Measurements from ENCODE around the gene TTI1.

TTI1 gene

GRCh38 chr20:37992802-37993409 is 40.4 kb downstream of the TTI1 start:
- TF ChIP-seq ZNF274 (IDR thresholded peaks at IDR 0.05; ENCODE audit: low read depth, low read length) = no peak

GRCh38 chr20:37991908-37992307 is 41.3 kb downstream of the TTI1 start:
- TF ChIP-seq ZNF274 (IDR thresholded peaks at IDR 0.05; ENCODE audit: low read depth, low read length) = no peak
- H3K4me3 ChIP-seq (ENCODE audit: low read length) = no peak overlapping the region

More at GRCh38 chr20:37992802-37993409, 40.4 kb downstream of the TTI1 start:
- no peak overlapping the region for H3K4me3 ChIP-seq (ENCODE audit: low read length)

GRCh38 chr20:37991157-37991866 is 41.9 kb downstream of the TTI1 start:
- no peak overlapping the region; the same call in 1 of the 2 replicates for H3K4me3 ChIP-seq (ENCODE audit: low read length)
- no peak for TF ChIP-seq ZNF274 (IDR thresholded peaks at IDR 0.05; ENCODE audit: low read depth, low read length)

DNA sequence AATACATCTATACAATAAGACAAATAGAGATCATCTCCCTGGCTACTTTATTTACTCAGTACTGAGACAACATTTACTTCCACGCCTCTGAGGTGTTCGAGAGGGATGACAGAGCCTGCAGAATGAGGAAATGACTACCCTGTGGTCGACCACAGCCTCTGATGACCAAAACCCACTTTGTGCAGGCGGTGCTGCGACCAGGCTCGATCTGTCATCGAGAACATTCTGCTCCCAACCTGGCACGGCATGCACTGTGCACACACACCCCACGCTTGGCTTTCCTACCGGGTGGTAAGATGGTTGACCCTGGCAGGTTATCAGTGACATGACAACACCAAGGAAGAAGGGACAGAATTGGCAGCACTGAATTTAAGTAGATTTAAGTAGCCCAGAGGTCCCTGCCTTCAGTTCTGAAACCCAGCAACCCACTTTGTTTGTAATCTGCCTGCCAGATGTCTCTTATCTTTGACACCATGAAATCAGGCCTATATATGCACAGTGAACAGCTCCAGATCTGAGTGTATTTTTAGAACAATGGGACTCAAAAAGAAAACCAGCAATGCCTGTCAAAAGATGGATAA is 42.6 kb downstream of the TTI1 start:
- no peak for TF ChIP-seq ZNF274 (IDR thresholded peaks at IDR 0.05; ENCODE audit: low read depth, low read length)

GRCh38 chr20:37989601-37990295 is 43.5 kb downstream of the TTI1 start:
- no peak for TF ChIP-seq ZNF274 (IDR thresholded peaks at IDR 0.05; ENCODE audit: low read depth, low read length)
- H3K4me3 ChIP-seq (ENCODE audit: low read length) = no peak overlapping the region

More for the DNA sequence above, 42.6 kb downstream of the TTI1 start:
- no peak overlapping the region; the same call in 1 of the 2 replicates for H3K4me3 ChIP-seq (ENCODE audit: low read length)

GRCh38 chr20:37988306-37988954 is 44.8 kb downstream of the TTI1 start:
- TF ChIP-seq ZNF274 (IDR thresholded peaks at IDR 0.05; ENCODE audit: low read depth, low read length) = no peak

DNA sequence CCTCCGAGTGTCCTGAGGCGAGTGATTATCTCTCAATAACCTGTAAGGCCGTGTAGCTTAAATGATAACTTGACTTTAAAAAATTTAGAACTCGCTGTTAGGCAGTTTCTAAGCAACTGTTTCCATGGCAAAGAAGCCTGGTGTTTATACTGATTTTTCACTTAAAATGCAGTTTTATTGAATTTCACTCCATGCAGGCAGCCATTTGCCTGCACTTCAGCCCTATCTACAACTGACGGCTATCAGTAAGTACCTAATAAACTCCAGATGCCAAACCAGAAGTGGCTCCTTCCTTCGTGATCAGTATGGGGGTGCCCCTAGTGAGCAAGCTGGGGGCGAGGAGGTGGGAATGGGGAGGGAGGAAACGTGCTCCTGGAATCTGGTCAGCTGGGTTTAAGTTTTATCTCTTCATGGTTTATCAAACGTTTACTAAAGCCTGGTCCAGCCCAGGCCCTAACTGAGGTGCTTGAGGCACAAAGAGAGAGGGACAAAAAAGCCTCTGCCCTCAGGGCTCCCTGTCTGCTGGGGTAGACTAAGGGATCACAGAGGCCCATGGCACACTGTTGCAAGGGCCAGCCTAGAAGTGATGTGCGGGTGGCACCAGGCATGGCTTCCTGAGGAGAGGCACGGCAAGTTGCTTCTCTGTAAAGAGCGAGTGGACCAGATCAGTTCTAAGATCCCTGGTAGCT is 45.5 kb downstream of the TTI1 start:
- TF ChIP-seq ZNF274 (IDR thresholded peaks at IDR 0.05; ENCODE audit: low read depth, low read length) = no peak
- no peak overlapping the region for H3K4me3 ChIP-seq (ENCODE audit: low read length)

More at GRCh38 chr20:37988306-37988954, 44.8 kb downstream of the TTI1 start:
- no peak overlapping the region for H3K4me3 ChIP-seq (ENCODE audit: low read length)

GRCh38 chr20:37986873-37987601 is 46.2 kb downstream of the TTI1 start:
- TF ChIP-seq ZNF274 (IDR thresholded peaks at IDR 0.05; ENCODE audit: low read depth, low read length) = no peak
- H3K4me3 ChIP-seq (ENCODE audit: low read length) = no peak overlapping the region

GRCh38 chr20:37986044-37986858 is 47.0 kb downstream of the TTI1 start:
- TF ChIP-seq ZNF274 (IDR thresholded peaks at IDR 0.05; ENCODE audit: low read depth, low read length) = no peak
- H3K4me3 ChIP-seq (ENCODE audit: low read length) = no peak overlapping the region

DNA sequence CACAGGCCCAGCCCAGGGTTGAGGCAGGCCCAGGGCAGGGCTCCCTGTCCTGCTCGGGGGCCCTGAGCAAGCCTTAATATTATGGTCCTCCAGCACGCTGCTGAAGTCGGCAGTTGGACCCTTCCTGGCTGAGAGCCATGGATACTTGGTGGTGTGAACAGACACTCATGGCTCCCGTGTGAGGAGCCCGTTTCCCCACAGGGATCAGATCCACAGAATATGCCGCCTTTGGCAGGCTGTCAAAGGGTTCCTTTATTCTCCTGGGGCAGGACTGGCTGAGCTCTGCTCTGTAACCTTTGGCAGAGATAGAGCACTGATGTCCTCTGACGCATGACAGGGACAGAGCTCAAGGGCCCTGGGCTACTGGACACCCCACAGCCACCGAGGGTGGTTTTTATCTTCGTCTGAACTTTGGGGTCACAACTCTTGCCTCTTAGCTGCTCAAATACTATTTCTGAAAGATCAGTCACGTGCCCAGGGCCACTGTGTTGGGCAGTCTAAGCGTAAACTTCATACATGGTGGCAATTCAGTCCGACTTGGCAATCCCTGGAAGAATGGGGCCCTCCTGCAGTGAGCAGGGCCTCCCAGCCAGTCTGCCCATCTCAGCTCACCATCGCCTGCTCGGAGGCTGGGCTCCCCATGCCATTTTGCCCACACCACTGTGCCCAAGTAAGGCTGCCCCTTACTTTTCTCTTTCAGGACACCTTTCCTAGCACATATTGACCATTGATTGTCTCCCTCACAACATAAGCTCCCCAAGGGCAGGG is 49.1 kb downstream of the TTI1 start:
- H3K4me3 ChIP-seq (ENCODE audit: low read length) = no peak overlapping the region
- no peak for TF ChIP-seq ZNF274 (IDR thresholded peaks at IDR 0.05; ENCODE audit: low read depth, low read length)

GRCh38 chr20:37983286-37983685 is 50.0 kb downstream of the TTI1 start:
- no peak for TF ChIP-seq ZNF274 (IDR thresholded peaks at IDR 0.05; ENCODE audit: low read depth, low read length)
- no peak overlapping the region for H3K4me3 ChIP-seq (ENCODE audit: low read length)
